Measurements from ENCODE around the gene TMTC4.

DNA sequence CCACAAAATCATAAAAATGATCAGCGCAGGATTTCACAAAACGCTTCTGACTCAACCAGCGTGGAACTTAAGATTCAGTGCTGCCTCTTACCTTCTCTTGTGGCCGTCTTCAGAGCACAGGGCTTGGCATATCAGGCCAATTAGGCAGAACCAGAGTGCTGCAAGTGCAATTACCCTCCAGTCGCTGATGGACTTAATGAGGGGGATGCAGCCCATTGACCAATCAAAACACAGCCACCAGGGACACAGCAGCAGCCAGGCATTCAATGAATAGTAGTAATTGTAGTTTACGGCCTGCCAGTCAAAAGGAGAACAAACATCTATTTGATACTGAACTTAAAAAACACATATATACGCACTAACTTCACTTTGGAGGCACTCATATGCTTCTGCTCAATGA is 38.2 kb downstream of the TMTC4 start:
- TF ChIP-seq, protein P1, sequence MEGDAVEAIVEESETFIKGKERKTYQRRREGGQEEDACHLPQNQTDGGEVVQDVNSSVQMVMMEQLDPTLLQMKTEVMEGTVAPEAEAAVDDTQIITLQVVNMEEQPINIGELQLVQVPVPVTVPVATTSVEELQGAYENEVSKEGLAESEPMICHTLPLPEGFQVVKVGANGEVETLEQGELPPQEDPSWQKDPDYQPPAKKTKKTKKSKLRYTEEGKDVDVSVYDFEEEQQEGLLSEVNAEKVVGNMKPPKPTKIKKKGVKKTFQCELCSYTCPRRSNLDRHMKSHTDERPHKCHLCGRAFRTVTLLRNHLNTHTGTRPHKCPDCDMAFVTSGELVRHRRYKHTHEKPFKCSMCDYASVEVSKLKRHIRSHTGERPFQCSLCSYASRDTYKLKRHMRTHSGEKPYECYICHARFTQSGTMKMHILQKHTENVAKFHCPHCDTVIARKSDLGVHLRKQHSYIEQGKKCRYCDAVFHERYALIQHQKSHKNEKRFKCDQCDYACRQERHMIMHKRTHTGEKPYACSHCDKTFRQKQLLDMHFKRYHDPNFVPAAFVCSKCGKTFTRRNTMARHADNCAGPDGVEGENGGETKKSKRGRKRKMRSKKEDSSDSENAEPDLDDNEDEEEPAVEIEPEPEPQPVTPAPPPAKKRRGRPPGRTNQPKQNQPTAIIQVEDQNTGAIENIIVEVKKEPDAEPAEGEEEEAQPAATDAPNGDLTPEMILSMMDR (IDR thresholded peaks at IDR 0.05): no peak
- no peak for TF ChIP-seq EZH2 (IDR thresholded peaks at IDR 0.05)
- TF ChIP-seq EZH2phosphoT487 (IDR thresholded peaks at IDR 0.05): no peak
